ENCODE data around the gene ACAP2.
"Not testable (repeated sequence)": the region's sequence is repeated elsewhere in the genome, so short reads cannot be mapped to it uniquely, and the experiment has no call there.

GRCh38 chr3:195228886-195229285 is 213.9 kb downstream of the ACAP2 start:
- not testable (repeated sequence) for TF ChIP-seq SPI1, POLR2A, POLR2AphosphoS5, TAF1 (IDR thresholded peaks at IDR 0.05; ENCODE audit: low read depth, low read length)

Data from GM12891 (cell line).